ENCODE data around the gene ART3. TPM values are rescaled to one million over a fixed set of nuclear protein-coding genes. Genes with fewer than 3 reads are reported as not detected.
"Not testable (repeated sequence)": the region's sequence is repeated elsewhere in the genome, so short reads cannot be mapped to it uniquely, and the experiment has no call there.

ART3 gene
- total RNA-seq, 1 experiment from 2014 or later, result not detected

DNA sequence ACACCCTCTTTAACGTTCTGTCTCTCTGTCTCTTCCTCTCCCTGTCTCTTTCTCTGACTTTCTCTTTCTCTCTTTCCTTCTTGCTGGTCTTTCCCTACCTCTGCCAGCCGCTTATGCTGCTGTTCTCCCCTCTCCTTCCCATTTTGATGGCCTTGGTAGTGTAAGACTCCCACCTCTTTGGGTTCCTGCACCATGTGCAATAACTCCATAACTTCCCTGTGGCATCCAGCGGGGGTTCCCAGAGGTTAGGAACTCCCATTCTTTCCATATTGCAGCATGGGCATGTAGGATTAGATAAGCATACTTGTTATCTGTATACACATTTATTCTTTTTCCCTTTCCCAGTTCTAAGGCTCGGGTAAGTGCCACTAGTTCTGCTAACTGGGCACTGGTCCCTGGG lies 29.8 kb upstream of the ART3 start:
- H2AFZ ChIP-seq; CTCF ChIA-PET; H4K20me1 ChIP-seq (ENCODE audit: insufficient read depth); H3F3A ChIP-seq (ENCODE audit: insufficient read depth, low read depth); H3K27me3 ChIP-seq (ENCODE audit: insufficient read depth, low read depth); BruUV-seq (replicated peaks); DNase-seq; H3K36me3 ChIP-seq (ENCODE audit: low read depth); H3K79me2 ChIP-seq (ENCODE audit: low read depth); H3K4me3 ChIP-seq; H3K9me3 ChIP-seq (ENCODE audit: insufficient read depth, low read depth); H3K4me2 ChIP-seq; POLR2A ChIA-PET (ENCODE audit: unreplicated experiment); H3K27ac ChIP-seq; intact Hi-C loops (cut with micrococcal nuclease; ENCODE audit: unreplicated experiment); H3K9me2 ChIP-seq (ENCODE audit: insufficient read depth): not testable (repeated sequence)
- peaks cover 10% of the 10 kb centered on the region for H3K4me1 ChIP-seq (replicated peaks; ENCODE audit: insufficient read depth)

DNA sequence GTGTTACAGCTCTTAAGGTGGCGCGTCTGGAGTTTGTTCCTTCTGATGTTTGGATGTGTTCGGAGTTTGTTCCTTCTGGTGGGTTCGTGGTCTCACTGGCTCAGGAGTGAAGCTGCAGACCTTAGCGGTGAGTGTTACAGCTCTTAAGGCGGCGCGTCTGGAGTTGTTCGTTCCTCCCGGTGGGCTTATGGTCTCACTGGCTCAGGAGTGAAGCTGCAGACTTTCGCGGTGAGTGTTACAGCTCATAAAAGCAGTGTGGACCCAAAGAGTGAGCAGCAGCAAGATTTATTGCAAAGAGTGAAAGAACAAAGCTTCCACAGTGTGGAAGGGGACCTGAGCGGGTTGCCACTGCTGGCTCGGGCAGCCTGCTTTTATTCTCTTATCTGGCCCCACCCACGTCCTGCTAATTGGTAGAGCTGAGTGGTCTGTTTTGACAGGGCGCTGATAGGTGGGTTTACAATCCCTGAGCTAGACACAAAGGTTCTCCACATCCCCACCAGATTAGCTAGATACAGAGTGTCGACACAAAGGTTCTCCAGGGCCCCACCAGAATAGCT lies 24.6 kb upstream of the ART3 start:
- POLR2A ChIA-PET (ENCODE audit: unreplicated experiment); H4K20me1 ChIP-seq (ENCODE audit: insufficient read depth); BruUV-seq (replicated peaks); DNase-seq; intact Hi-C loops (cut with micrococcal nuclease; ENCODE audit: unreplicated experiment); H2AFZ ChIP-seq; H3K36me3 ChIP-seq (ENCODE audit: low read depth); H3K27ac ChIP-seq; H3K9me3 ChIP-seq (ENCODE audit: insufficient read depth, low read depth); H3K9me2 ChIP-seq (ENCODE audit: insufficient read depth); CTCF ChIA-PET; H3K79me2 ChIP-seq (ENCODE audit: low read depth); H3K4me3 ChIP-seq; H3K27me3 ChIP-seq (ENCODE audit: insufficient read depth, low read depth); H3K4me2 ChIP-seq: not testable (repeated sequence)
- H3F3A ChIP-seq (ENCODE audit: insufficient read depth, low read depth), result peaks cover 12% of the 10 kb centered on the region; the same call in 1 of the 2 replicates
- H3K4me1 ChIP-seq (replicated peaks; ENCODE audit: insufficient read depth), result peaks cover 11% of the 10 kb centered on the region

DNA sequence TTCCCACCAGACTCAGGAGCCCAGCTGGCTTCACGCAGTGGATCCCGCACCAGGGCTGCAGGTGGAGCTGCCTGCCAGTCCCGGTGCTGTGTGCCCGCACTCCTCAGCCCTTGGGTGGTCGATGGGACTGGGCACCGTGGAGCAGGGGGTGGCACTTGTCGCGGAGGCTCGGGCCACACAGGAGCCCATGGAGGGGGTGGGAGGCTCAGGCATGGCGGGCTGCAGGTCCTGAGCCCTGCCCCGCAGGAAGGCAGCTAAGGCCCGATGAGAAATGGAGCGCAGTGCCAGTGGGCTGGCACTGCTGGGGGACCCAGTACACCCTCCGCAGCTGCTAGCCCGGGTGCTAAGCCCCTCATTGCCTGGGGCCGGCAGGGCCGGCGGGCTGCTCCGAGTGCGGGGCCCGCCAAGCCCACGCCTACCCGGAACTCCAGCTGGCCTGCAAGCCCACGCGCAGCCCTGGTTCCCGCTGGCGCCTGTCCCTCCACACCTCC lies 23.9 kb upstream of the ART3 start:
- H4K20me1 ChIP-seq (ENCODE audit: insufficient read depth); H3K9me2 ChIP-seq (ENCODE audit: insufficient read depth); H3K36me3 ChIP-seq (ENCODE audit: low read depth); H2AFZ ChIP-seq; DNase-seq; H3K27me3 ChIP-seq (ENCODE audit: insufficient read depth, low read depth); H3K4me3 ChIP-seq; CTCF ChIA-PET; BruUV-seq (replicated peaks); H3K4me2 ChIP-seq; H3K79me2 ChIP-seq (ENCODE audit: low read depth); intact Hi-C loops (cut with micrococcal nuclease; ENCODE audit: unreplicated experiment); H3K9me3 ChIP-seq (ENCODE audit: insufficient read depth, low read depth): not testable (repeated sequence)
- peaks cover 12% of the 10 kb centered on the region; the same call in 1 of the 2 replicates for H3F3A ChIP-seq (ENCODE audit: insufficient read depth, low read depth)
- peak overlapping the region; percentile 96; the same call in 1 of the 2 replicates for H3K27ac ChIP-seq
- H3K4me1 ChIP-seq (replicated peaks; ENCODE audit: insufficient read depth), result peaks cover 11% of the 10 kb centered on the region
- POLR2A ChIA-PET (ENCODE audit: unreplicated experiment), result interaction anchor here (0.6 kb wide), 1 partner anchor 32 kb away, joined by 4 read pairs; no protein-coding TSS in a partner anchor

DNA sequence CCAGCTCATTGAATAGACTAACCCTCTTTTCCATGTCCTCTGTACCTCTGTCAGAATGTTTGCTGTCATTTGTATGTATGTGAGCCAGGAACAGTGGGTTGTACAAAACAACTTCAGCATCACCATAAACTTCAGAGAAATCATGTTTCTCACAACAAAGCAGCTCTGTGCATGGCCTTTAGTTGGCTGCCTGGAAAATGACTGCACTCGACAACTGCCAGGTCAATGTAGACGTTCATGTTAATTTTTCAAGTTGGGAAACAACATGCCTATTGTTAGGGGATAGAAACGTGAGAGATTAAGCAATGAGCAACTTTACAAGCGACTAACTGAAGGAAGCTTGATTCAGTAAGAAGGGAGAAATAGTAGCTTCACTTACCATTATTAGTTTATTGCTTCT lies 20.8 kb upstream of the ART3 start:
- ChIA-PET CTCF (no interaction called here), POLR2A (ENCODE audit: unreplicated experiment) (no interaction called here)
- DNase-seq, result no peak
- no peaks in the 10 kb centered on the region for H3K27me3 ChIP-seq (ENCODE audit: insufficient read depth, low read depth)
- H2AFZ ChIP-seq, result no peak overlapping the region
- H3K4me3 ChIP-seq, result no peak overlapping the region
- intact Hi-C loops (cut with micrococcal nuclease; ENCODE audit: unreplicated experiment), result no loop called here
- peaks cover 12% of the 10 kb centered on the region; the same call in 1 of the 2 replicates for H3F3A ChIP-seq (ENCODE audit: insufficient read depth, low read depth)
- no peak overlapping the region for H3K4me2 ChIP-seq
- H3K4me1 ChIP-seq (replicated peaks; ENCODE audit: insufficient read depth), result peaks cover 24% of the 10 kb centered on the region
- TF ChIP-seq, protein P1, sequence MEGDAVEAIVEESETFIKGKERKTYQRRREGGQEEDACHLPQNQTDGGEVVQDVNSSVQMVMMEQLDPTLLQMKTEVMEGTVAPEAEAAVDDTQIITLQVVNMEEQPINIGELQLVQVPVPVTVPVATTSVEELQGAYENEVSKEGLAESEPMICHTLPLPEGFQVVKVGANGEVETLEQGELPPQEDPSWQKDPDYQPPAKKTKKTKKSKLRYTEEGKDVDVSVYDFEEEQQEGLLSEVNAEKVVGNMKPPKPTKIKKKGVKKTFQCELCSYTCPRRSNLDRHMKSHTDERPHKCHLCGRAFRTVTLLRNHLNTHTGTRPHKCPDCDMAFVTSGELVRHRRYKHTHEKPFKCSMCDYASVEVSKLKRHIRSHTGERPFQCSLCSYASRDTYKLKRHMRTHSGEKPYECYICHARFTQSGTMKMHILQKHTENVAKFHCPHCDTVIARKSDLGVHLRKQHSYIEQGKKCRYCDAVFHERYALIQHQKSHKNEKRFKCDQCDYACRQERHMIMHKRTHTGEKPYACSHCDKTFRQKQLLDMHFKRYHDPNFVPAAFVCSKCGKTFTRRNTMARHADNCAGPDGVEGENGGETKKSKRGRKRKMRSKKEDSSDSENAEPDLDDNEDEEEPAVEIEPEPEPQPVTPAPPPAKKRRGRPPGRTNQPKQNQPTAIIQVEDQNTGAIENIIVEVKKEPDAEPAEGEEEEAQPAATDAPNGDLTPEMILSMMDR (conservative IDR thresholded peaks at IDR 0.05), result no peak
- no peak for TF ChIP-seq EZH2 (IDR thresholded peaks at IDR 0.05; ENCODE audit: low read depth)
- BruUV-seq (replicated peaks), result no TSS peak
- no peaks in the 10 kb centered on the region for H3K9me3 ChIP-seq (ENCODE audit: insufficient read depth, low read depth)
- no peaks in the 10 kb centered on the region for H3K79me2 ChIP-seq (ENCODE audit: low read depth)
- H3K9me2 ChIP-seq (ENCODE audit: insufficient read depth), result no peaks in the 10 kb centered on the region
- H3K36me3 ChIP-seq (ENCODE audit: low read depth), result no peaks in the 10 kb centered on the region
- H4K20me1 ChIP-seq (ENCODE audit: insufficient read depth), result no peaks in the 10 kb centered on the region
- H3K27ac ChIP-seq, result no peak overlapping the region
